ENCODE data around the gene EBF3. TPM values are rescaled to one million over a fixed set of nuclear protein-coding genes. Genes with fewer than 3 reads are reported as not detected.

EBF3 gene
- total RNA-seq, 1 donor from 2014 or later: 0.53 TPM

DNA sequence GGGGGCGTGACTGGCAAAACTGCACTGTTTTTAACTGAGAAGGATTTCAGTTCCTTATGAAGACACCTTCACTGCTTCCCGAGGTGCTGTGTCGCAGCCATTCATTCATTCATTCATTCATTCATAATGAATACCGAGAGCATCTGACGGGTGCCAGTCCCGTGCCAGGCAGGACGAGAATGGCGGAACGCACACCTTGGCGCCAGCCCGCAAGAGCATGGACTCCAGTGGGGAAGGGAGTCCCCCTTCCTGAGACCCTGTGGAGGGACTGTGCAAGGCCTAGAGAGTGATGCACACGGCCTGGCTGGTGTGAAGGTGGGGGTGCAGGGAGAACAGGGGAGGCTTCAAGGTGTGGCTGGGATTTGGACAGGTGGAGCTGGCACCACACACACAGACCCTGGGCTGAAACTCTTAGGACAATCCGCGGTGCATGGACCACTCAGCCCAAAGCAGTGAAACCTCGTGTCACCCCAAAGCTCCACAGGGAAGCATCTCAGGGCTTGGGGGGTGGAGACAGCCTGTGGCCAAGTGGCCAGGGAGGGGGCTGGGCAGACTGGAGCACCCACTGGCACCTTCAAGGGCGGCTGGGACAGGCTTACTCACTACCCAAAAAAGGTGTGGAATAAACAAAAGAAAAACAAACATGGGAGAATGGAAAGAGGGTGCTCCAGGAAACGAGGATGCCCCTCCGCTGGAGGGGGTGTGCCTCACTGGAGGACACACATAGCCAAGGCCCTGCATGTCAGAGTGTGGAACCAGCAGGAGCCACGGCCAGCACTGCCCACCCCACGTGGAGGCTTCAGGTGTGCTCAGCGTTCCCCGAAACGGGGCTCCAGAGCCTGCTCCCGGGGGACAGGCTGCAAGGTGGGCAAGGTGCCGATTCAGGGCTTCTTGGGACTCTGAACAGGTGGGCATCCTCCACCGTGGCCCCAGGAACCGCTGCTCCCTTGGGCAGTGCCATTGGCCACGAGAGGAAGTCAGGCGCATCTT lies 37.7 kb downstream of the EBF3 start:
- no peak for ATAC-seq
- Histone ChIP-seq H3K36me3 (no peaks in the 10 kb centered on the region), H3K4me3 (no peak overlapping the region), H3K27ac (no peak overlapping the region), H3K4me1 (no peaks in the 10 kb centered on the region), H3K9me3 (no peaks in the 10 kb centered on the region), H3K27me3 (ENCODE audit: low read depth) (no peaks in the 10 kb centered on the region)
- no peak for DNase-seq
- intact Hi-C loops (cut with DNase I): no loop called here
- TF ChIP-seq, protein P1, sequence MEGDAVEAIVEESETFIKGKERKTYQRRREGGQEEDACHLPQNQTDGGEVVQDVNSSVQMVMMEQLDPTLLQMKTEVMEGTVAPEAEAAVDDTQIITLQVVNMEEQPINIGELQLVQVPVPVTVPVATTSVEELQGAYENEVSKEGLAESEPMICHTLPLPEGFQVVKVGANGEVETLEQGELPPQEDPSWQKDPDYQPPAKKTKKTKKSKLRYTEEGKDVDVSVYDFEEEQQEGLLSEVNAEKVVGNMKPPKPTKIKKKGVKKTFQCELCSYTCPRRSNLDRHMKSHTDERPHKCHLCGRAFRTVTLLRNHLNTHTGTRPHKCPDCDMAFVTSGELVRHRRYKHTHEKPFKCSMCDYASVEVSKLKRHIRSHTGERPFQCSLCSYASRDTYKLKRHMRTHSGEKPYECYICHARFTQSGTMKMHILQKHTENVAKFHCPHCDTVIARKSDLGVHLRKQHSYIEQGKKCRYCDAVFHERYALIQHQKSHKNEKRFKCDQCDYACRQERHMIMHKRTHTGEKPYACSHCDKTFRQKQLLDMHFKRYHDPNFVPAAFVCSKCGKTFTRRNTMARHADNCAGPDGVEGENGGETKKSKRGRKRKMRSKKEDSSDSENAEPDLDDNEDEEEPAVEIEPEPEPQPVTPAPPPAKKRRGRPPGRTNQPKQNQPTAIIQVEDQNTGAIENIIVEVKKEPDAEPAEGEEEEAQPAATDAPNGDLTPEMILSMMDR (IDR thresholded peaks at IDR 0.05): no peak

DNA sequence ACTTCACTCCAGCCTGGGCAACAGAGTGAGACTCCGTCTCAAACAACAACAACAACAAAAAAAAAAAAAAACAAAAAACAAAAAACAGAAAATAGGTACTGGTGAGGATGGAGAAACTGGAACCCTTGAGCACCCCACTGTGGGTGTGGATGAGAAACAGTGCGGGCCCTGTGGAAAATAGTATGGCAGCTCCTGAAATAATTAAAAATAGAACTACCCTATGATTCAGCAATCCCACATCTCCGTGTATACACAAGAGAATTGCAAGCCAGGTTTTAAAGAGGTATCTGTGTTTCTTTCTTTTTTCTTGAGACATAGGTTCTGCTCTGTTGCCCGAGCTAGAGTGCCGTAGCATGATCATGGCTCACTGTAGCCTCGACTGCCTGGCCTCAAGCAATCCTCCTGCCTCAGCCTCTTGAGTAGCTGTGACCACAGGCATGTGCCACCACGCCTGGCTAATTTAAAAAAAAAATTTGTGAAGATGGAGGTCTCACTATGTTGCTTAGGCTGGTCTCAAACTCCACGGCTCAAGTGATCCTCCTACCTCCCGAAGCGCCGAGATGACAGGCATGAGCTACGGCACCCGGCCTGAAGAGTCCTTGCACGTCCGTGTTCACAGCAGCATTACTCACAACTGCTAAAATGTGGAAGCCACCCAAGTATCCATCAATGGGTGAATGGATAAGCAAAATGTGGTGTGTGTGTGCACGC lies 39.5 kb downstream of the EBF3 start:
- no peaks in the 10 kb centered on the region for H3K27me3 ChIP-seq (ENCODE audit: low read depth)
- TF ChIP-seq, protein P1 (IDR thresholded peaks at IDR 0.05): no peak
- DNase-seq: no peak
- intact Hi-C loops (cut with DNase I): no loop called here
- no peak overlapping the region for H3K27ac ChIP-seq
- H3K4me3 ChIP-seq: no peak overlapping the region
- no peak for ATAC-seq
- no peaks in the 10 kb centered on the region for H3K36me3 ChIP-seq
- H3K9me3 ChIP-seq: no peaks in the 10 kb centered on the region
- no peaks in the 10 kb centered on the region for H3K4me1 ChIP-seq

DNA sequence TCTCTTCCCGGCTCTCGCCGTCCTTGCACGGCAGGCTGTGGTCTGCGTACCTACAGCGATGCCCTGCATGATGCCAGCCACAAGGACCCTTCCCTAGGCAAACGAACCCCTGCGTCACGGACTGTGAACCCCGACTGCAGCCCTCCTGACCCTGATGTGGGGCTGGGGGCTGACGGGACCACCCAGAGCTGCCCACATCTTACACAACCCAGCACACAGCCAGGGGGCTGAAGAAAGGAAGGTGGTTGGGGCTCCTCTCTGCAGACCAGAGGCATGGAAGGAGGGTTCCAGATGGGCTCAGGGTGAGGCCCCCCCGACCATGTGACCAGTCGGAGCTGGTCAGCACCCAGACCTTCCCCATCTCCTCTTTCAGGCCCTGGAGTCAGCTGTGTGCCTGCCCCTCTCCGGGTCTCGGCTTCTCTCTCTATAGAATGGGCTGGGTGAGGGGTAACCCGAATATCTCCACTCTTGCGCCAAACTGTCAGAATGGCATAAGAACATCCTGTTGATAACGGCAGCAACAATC lies 41.4 kb downstream of the EBF3 start:
- no peak for ATAC-seq

DNA sequence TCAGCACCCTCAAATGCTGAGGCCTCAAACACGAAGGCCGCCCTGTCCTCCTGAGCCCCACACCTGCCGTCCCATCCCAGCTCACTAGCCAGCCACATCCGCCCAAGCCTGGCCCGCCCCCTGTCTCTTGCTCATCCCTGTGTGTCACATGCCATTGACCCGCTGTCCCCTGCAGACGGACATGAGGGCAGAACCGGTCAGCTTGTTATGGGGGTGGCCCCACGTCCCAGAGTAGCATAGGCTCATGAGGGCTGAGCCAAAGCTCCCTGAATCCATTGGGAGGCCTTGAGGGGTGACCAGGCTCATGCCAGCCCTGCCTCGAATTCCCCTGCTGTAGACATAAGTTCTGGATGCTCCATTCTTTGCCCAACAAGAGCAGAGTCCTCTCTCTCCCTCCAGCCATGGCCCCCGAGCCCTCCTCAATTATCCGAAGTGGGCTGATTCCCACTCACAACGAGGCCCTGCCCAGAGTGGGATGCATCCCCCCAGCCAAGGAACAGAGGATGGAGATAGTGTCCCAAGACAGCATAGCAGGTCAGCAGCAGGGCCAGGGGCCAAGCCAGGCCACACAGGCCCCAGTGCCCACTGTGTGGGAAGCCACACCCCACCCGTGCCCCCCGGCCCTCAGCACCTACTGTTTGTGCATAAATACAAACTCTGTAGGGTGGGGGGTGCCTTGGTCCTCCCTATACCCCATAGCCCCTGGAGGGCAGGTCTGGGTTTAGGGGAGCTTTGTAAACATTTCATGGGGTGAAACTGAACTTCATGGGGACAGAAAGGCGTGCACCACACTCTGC lies 42.1 kb downstream of the EBF3 start:
- peak in 1 of 2 donors; percentile 12 for ATAC-seq
- intact Hi-C loops (cut with DNase I): no loop called here
- no peaks in the 10 kb centered on the region for H3K9me3 ChIP-seq
- no peak overlapping the region for H3K4me3 ChIP-seq
- no peak for DNase-seq
- TF ChIP-seq, protein P1 (IDR thresholded peaks at IDR 0.05): no peak
- H3K36me3 ChIP-seq: no peaks in the 10 kb centered on the region
- no peaks in the 10 kb centered on the region for H3K4me1 ChIP-seq
- H3K27ac ChIP-seq: no peak overlapping the region
- H3K27me3 ChIP-seq (ENCODE audit: low read depth): no peaks in the 10 kb centered on the region

More for the DNA sequence above, 41.4 kb downstream of the EBF3 start:
- TF ChIP-seq, protein P1 (IDR thresholded peaks at IDR 0.05): no peak
- no peak for DNase-seq
- intact Hi-C loops (cut with DNase I): no loop called here
- Histone ChIP-seq H3K9me3 (no peaks in the 10 kb centered on the region), H3K27me3 (ENCODE audit: low read depth) (no peaks in the 10 kb centered on the region), H3K4me1 (no peaks in the 10 kb centered on the region), H3K27ac (no peak overlapping the region), H3K36me3 (no peaks in the 10 kb centered on the region), H3K4me3 (no peak overlapping the region)

Data from lower lobe of right lung (tissue), 2 donors.